Lower lobe of right lung (tissue), 2 donors: Measurements from ENCODE around the gene OSBPL2. TPM values are rescaled to one million over a fixed set of nuclear protein-coding genes. Genes with fewer than 3 reads are reported as not detected.

Experiments
- ATAC-seq, 2 donors: fragments of 200-7000 bp; cut with Tn5 transposase; one replicate each; pipeline ENCODE4 v1.9.1; 2020 to 2022; ENCODE audit warnings: mild to moderate bottlenecking in 2 of 2, moderate library complexity in 2 of 2
- DNase-seq: peaks from one replicate; pipeline ENCODE4 v3.0.0-alpha.2; 2020
- H3K27ac ChIP-seq: fragments of 200-600 bp; one replicate; pipeline ENCODE4 v1.8.0; 2022
- H3K27me3 ChIP-seq: fragments of 200-600 bp; one replicate; pipeline ENCODE4 v1.8.0; 2022; ENCODE audit warnings: low read depth
- H3K36me3 ChIP-seq: fragments of 200-600 bp; one replicate; pipeline ENCODE4 v1.8.0; 2022; ENCODE audit warnings: mild to moderate bottlenecking
- H3K4me1 ChIP-seq: fragments of 200-600 bp; one replicate; pipeline ENCODE4 v1.8.0; 2022
- H3K4me3 ChIP-seq: fragments of 200-600 bp; one replicate; pipeline ENCODE4 v1.8.0; 2022; ENCODE audit warnings: mild to moderate bottlenecking
- H3K9me3 ChIP-seq: fragments of 200-600 bp; one replicate; pipeline ENCODE4 v1.8.0; 2022
- intact Hi-C: fragments of 100-400 bp; cut with DNase I; formaldehyde crosslinking; loops from one replicate; pipeline ENCODE4 v1.11.0; 2022
- total RNA-seq: library from RNA; stranded (reverse); fragmentation: NEBNext Ultra II Directional; extraction: Animal tissue kit (Norgen Biotek cat#: 25700); gene quantifications from one replicate; pipeline ENCODE4 v1.2.1, GENCODE V29; 2021
- TF ChIP-seq, protein P1 (sequence below): fragments of 200-600 bp; IDR thresholded peaks from one replicate; pipeline ENCODE4 v1.8.0; 2022; ENCODE audit warnings: antibody characterized with exemption, mild to moderate bottlenecking
- donor health status: DM: no; HTN: yes; CAD: no; lungs with severe emphysema.

OSBPL2 gene
- total RNA-seq, 1 donor from 2014 or later, result 56.0 TPM

DNA sequence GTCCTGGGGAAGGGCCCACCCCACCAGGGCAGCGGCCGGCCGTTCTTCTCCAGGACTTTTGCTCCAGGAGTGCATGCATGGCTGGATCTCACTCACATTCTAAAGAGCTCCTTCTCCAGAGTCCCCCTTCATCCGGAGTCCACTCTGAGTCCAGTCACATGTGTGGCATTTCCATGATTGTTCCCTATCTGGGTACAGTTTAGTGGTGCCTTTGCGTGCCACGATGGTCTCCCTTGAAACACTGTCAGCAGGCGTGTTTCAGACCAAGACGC is 20.9 kb downstream of the OSBPL2 start:
- peaks cover 95% of the 10 kb centered on the region for H3K36me3 ChIP-seq
- DNase-seq (no peak), ATAC-seq (no peak)
- intact Hi-C loops, result no loop called here
- TF ChIP-seq, protein P1, sequence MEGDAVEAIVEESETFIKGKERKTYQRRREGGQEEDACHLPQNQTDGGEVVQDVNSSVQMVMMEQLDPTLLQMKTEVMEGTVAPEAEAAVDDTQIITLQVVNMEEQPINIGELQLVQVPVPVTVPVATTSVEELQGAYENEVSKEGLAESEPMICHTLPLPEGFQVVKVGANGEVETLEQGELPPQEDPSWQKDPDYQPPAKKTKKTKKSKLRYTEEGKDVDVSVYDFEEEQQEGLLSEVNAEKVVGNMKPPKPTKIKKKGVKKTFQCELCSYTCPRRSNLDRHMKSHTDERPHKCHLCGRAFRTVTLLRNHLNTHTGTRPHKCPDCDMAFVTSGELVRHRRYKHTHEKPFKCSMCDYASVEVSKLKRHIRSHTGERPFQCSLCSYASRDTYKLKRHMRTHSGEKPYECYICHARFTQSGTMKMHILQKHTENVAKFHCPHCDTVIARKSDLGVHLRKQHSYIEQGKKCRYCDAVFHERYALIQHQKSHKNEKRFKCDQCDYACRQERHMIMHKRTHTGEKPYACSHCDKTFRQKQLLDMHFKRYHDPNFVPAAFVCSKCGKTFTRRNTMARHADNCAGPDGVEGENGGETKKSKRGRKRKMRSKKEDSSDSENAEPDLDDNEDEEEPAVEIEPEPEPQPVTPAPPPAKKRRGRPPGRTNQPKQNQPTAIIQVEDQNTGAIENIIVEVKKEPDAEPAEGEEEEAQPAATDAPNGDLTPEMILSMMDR, result no peak
- no peaks in the 10 kb centered on the region for H3K27me3 ChIP-seq
- H3K9me3 ChIP-seq, result no peaks in the 10 kb centered on the region
- H3K4me1 ChIP-seq, result no peaks in the 10 kb centered on the region
- no peak overlapping the region for H3K27ac ChIP-seq
- no peak overlapping the region for H3K4me3 ChIP-seq

DNA sequence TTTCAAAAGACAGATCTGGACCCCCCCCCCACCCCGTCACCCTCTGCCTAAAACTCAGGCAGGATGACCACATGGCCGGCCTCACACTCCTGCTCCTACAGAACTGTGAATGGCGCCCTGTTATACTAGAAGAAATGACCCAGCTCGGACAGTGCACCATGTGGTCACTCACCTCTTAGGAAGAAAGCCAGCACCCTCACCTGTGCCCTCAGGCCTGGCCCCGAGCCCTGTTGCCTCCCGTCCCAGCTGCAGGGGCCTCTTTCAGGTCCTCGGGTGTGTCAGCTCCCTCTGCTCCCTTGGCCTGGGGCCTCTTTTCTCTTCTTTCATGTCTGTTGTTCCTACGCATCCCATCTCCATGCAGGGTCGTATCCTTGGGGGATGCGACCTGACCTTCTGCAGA is 23.7 kb downstream of the OSBPL2 start:
- Histone ChIP-seq H3K9me3 (peaks cover 6% of the 10 kb centered on the region), H3K4me3 (no peak overlapping the region), H3K36me3 (peaks cover 100% of the 10 kb centered on the region), H3K4me1 (no peaks in the 10 kb centered on the region), H3K27ac (no peak overlapping the region), H3K27me3 (no peaks in the 10 kb centered on the region)
- no peak for DNase-seq
- intact Hi-C loops, result no loop called here
- ATAC-seq, result no peak
- TF ChIP-seq, protein P1, result no peak

GRCh38 chr20:62263396-62263795 is 25.1 kb downstream of the OSBPL2 start:
- H3K4me1 ChIP-seq, result no peaks in the 10 kb centered on the region
- H3K27ac ChIP-seq, result no peak overlapping the region
- no peak for DNase-seq
- no peak overlapping the region for H3K4me3 ChIP-seq
- H3K27me3 ChIP-seq, result no peaks in the 10 kb centered on the region
- no peak for ATAC-seq
- TF ChIP-seq, protein P1, result no peak
- intact Hi-C loops, result no loop called here
- peaks cover 6% of the 10 kb centered on the region for H3K9me3 ChIP-seq
- peaks cover 97% of the 10 kb centered on the region for H3K36me3 ChIP-seq

DNA sequence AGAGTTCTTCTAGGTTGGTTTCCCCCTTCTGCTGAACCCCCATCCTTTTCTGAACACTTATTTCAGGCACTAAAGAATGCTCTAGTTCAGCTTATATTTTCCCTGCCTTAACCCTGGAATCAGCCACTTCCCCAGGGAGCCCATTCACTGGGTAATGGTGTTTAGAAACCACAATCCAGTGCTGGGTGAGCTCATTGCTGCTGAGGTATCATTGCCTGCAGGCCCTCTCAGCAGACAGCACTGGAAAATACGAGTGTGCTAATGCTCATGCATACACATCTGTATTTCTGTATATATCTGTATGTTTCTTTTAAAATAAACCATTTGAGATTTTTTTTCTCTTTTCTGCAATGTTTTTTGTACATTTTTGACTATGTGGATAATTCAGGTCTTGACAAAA is 27.0 kb downstream of the OSBPL2 start:
- intact Hi-C loops, result no loop called here
- no peaks in the 10 kb centered on the region for H3K27me3 ChIP-seq
- peaks cover 94% of the 10 kb centered on the region for H3K36me3 ChIP-seq
- H3K4me1 ChIP-seq, result no peaks in the 10 kb centered on the region
- ATAC-seq (no peak), DNase-seq (no peak)
- H3K4me3 ChIP-seq, result no peak overlapping the region
- no peak overlapping the region for H3K27ac ChIP-seq
- TF ChIP-seq, protein P1, result no peak
- H3K9me3 ChIP-seq, result peaks cover 6% of the 10 kb centered on the region

- TF ChIP-seq, protein P1, result no peak
- DNase-seq (no peak), ATAC-seq (no peak)
- Histone ChIP-seq H3K36me3 (peaks cover 87% of the 10 kb centered on the region), H3K4me1 (no peaks in the 10 kb centered on the region), H3K4me3 (no peak overlapping the region), H3K27ac (no peak overlapping the region), H3K27me3 (no peaks in the 10 kb centered on the region), H3K9me3 (peaks cover 6% of the 10 kb centered on the region)
- intact Hi-C loops, result no loop called here
Measured at GRCh38 chr20:62266340-62266739, 28.0 kb downstream of the OSBPL2 start.

GRCh38 chr20:62266851-62267250 is 28.5 kb downstream of the OSBPL2 start:
- intact Hi-C loops, result no loop called here
- H3K36me3 ChIP-seq, result peaks cover 87% of the 10 kb centered on the region
- H3K27me3 ChIP-seq, result no peaks in the 10 kb centered on the region
- H3K9me3 ChIP-seq, result peaks cover 6% of the 10 kb centered on the region
- TF ChIP-seq, protein P1, result no peak
- H3K4me3 ChIP-seq, result no peak overlapping the region
- H3K4me1 ChIP-seq, result no peaks in the 10 kb centered on the region
- no peak overlapping the region for H3K27ac ChIP-seq
- no peak for ATAC-seq
- DNase-seq, result no peak
